GM19372 (cell line): ENCODE data around the gene METTL23.
"Not testable (repeated sequence)": the region's sequence is repeated elsewhere in the genome, so short reads cannot be mapped to it uniquely, and the experiment has no call there.

Experiments
- ATAC-seq: cut with Tn5 transposase; IDR thresholded peaks from one replicate; pipeline ENCODE4 v1.9.1; 2021; ENCODE audit warnings: mild to moderate bottlenecking, low read depth, moderate library complexity; ENCODE audit not compliant: unreplicated experiment

Gene METTL23

GRCh38 chr17:76710863-76711611 lies 15.6 kb upstream of the METTL23 start, which contains the start of gene MXRA7:
Gene MXRA7, minus strand, starts transcription at chr17:76710965. Its CDS starts 19 bp downstream, at chr17:76710946.
- ATAC-seq, result no peak

GRCh38 chr17:76712321-76712720 lies 14.3 kb upstream of the METTL23 start:
- not testable (repeated sequence) for ATAC-seq

DNA sequence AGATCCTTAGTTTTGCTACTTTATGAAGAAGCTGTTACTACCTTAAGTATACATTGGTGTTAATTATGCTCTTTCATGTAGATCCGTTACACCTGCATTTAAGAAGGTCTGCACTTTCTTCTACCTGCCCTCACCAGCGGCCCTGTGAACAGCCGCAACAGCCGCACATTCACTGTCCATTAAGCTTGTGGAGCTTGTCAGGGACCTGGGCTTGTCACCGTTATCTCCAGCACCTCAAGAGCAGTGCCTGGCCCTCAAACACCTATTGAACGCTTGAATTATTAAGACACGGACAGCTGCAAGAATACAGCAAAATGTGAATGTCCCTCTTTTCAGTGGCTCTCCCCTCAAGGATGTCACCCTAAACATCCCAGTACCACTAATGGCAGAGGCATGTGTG lies 12.9 kb upstream of the METTL23 start:
- ATAC-seq, result no peak

DNA sequence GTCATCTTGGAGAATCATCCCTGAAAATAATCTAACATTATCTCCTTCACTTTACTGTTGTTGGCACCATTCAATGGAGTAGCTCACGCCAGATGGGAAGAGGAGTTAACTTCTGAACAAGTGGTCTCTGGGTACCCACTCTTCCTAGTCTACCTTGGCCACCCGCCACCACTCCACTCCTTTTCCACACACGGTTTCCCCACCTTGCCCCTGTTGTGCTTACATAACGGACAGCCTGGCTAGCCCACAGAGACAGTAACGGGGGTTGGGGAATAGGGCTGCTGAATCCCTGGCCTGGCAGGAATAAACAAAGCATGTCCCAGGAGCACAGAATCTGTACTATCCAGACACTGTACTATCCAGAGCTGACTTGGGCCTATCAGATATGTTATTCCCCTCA lies 12.3 kb upstream of the METTL23 start:
- no peak for ATAC-seq

DNA sequence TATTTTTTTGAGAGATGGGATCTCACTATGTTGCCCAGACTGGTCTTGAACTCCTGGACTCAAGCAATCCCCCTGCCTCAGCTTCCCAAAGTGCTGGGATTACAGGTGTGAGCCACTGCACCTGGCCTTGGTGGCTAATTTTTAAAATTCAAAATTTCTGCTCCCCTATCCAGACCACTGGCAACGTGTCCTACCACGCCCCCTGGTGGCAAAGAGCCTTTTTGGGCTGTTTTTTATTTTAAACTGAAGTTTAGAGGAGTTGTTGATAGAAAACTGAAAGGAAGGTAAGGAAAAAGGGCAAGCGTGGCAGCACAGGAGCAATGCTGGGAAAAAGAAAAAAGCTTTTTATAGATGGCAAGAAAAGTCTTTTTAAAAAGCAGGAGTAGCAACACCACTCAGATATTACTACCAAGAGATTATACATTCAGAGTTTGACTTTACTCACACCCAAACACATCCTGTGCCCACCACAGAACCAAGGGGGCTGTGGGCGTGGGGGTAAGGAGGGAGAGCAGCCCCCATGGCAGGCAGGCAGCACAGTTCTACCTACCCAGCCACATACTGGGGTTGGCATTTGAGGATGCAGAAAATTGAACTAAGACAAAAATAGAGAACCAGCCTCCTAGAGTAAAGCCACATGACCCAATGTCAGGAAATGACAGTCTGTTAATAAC lies 11.7 kb upstream of the METTL23 start:
- no peak for ATAC-seq

GRCh38 chr17:76715496-76715830 lies 11.2 kb upstream of the METTL23 start:
- ATAC-seq, result no peak

- no peak for ATAC-seq
Measured at GRCh38 chr17:76716146-76716838, 10.3 kb upstream of the METTL23 start.

GRCh38 chr17:76716839-76717215 lies 9.8 kb upstream of the METTL23 start:
- ATAC-seq, result no peak

DNA sequence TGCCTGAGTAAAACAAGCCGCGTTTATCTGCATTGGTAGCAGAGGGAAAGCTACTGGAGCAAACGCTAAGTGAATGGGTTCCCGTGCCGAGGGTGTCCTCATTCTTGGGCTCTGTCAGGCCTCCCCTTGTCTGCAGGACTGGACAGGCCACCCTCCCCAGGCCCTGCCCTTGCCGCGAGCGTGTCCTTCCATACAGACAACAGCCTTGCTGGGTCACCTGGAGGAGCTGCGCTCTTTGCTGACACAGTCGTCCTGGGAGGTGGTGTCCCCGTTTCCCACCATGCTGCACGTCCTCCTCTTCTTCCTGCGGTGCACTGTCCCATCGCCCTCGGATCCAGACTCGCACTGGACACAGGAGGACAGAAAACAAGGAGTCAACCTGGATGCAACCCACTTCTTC lies 8.1 kb upstream of the METTL23 start:
- no peak for ATAC-seq

DNA sequence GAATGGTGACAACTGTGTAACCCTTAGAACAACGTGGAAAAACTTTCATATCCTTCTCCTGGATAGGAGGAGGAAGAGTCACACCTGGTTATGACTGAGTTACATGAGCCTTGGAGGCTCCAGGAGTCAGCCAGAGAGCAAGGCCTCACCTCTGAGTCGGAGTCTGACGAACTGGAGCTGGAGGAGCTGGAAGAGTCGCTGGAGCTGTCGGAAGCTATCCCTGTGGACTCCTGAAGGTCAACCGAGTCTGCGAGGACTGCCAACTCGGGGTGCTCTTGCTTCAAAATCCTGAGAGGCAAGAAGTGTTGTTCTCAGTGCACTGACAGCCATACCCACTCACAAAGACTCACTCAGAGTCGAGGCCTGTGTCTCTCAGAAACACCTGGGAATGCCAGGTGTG lies 6.4 kb upstream of the METTL23 start:
- no peak for ATAC-seq

DNA sequence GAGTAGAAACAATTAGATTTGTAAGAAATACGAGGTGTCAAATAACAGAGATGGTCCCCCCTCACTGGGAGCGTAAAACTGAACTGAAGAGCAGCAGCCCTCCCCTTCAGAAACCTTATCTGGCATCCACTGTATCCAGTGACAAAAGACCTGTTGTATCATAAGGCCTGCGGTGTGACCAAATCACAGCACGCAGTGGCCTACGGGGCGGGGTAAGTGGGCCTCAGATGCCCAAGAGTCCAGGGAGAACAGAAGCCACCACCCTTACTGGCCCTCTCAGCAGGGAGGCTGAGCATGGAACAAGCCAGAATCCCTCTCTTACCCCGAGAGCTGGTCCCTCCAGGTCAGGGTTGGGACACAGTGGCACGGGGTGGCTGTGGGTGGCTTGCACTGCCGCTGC lies 5.7 kb upstream of the METTL23 start:
- ATAC-seq, result no peak

GRCh38 chr17:76721463-76721862 lies 5.2 kb upstream of the METTL23 start:
- ATAC-seq, result no peak

DNA sequence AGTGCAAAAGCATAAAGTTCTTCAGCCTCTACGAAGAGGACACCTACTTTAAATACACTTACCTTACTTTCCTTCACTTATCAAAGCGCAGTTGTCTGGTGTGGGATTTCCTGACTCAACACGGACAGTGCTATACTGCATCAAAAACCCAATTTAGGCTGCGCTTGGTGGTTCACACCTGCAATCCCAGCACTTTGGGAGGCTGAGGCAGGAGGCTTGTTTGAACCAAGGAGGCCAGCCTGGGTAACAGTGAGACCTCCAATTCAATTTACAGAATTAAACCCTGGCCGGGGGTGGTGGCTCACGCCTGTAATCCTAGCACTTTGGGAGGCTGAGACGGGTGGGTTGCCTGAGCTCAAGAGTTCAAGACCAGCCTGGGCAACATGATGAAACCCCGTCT lies 4.4 kb upstream of the METTL23 start:
- ATAC-seq, result no peak

- ATAC-seq, result not testable (repeated sequence)
Measured at GRCh38 chr17:76722977-76723376, 3.7 kb upstream of the METTL23 start.

GRCh38 chr17:76723812-76724211 lies 2.8 kb upstream of the METTL23 start:
- no peak for ATAC-seq

DNA sequence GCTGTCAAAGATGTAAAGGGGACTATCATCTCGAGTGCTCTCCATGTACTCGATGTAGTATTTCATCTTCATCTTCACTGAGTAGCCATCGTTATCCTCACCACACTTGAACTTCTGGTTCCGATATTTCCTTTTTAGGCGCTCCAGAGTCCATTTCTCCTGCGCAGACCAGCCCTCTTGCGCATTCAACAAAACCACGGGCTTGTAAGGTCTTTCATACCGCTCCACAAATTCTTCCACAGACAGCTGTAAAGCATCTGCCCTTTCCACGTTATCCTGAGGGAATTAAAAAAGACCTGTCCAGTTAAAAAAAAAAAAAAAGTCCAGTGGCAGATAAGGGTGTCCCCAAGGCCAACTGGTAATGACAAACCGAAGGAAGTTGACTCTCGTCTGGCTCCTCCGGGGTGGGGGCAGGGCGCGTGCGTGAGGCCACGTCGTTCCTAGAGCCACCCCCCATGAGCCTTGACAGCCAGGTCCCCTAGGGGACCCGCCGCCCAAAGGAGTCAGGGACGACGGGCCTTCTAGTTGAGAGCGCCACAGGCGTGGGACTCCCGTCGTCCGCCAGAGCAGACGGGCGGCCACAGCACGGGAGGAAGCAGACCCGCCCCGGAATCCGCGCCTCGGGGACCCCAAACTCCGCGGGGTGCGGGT lies 934 bp upstream of the METTL23 start:
- ATAC-seq, result peak; percentile 16

DNA sequence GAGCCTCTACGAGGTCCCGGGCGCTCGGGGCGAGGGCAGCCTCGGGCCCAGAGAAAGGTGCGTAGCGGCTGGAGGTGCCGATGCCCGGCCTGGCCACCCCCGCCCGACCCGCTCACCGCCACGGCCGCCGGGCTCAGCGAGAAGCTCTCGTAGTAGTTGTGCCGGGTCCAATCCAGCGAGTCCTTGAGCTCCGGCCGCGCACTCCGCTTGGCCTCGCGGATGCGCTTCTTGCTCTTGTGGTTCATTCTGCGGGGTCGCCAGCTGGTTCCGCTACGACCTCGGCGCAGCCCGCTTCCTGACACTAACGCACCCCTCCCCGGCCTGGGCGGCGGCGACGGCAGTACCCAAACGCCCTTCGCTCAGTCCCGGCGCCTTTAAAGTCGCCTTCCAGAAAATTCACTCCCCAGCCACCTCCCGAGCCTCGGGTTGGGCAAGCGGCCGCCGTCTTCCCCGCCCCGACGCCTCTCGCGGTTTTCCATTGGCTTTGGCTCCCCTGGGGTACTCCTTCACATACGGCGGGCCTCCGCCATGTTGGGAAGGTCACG lies 336 bp upstream of the METTL23 start, which contains the start of gene JMJD6:
JMJD6 (minus strand) TSS at position 376 of the 545 bp plus-strand sequence; CDS start at position 245, 131 bp downstream.
- peak; percentile 73 for ATAC-seq

- no peak for ATAC-seq
Measured at GRCh38 chr17:76727745-76728456, 1.3 kb downstream of the METTL23 start.

DNA sequence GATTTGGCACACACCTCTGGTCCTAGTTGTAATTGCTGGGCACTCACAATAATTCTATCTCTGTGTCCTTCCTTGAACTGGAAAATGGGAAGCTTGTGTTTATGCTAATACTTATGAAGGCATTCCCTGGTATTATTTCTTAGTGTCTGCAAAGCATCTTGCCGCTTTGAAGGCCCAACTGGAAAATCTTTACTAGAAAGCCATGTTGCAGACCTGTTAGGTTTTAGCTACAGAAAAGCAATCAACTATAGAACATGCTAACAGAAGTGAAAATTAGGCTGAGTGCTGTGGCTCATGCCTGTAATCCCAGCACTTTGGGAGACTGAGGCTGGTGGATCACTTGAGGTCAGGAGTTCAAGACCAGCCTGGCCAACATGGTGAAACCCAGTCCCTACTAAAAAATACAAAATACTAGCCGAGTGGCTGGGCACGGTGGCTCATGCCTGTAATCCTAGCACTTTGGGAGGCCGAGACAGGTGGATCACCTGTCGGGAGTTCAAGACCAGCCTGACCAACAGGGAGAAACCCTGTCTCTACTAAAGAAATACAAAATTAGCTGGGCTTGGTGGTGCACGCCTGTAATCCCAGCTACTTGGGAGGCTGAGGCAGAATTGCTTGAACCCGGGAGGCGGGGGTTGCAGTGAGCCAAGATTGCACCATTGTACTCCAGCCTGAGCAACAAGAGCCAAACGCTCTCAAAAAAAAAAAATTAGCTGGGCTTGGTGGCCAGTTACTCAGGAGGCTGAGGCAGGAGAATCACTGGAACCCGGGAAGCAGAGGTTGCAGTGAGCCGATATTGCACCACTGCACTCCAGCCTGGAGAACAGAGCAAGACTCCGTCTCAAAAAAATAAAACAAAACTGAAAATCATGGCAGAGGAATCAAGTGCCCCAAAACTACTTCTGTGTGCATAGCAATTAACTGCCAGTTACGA lies 5.4 kb downstream of the METTL23 start:
- ATAC-seq, result not testable (repeated sequence)
